C4-2B (cell line): ENCODE measurements around the gene COA5.

Experiments
- H3K27ac ChIP-seq: fragments of 450-650 bp; 2 replicates; pipeline ENCODE4 v1.5.1; 2017
- CTCF ChIP-seq: fragments of 450-650 bp; conservative IDR thresholded peaks from 2 replicates; pipeline ENCODE4 v1.5.1; 2017; ENCODE audit warnings: mild to moderate bottlenecking
- ZFX ChIP-seq: fragments of 450-650 bp; IDR thresholded peaks from 2 replicates; pipeline ENCODE4 v1.6.1; 2017

COA5 gene

GRCh38 chr2:98556344-98557033 lies 51.8 kb downstream of the COA5 start:
- TF ChIP-seq ZFX (no peak), CTCF (no peak)
- no peak overlapping the region for H3K27ac ChIP-seq

GRCh38 chr2:98555696-98556095 lies 52.6 kb downstream of the COA5 start:
- TF ChIP-seq CTCF: no peak
- TF ChIP-seq ZFX: no peak
- no peak overlapping the region for H3K27ac ChIP-seq

- no peak for TF ChIP-seq ZFX
- TF ChIP-seq CTCF: no peak
- H3K27ac ChIP-seq: no peak overlapping the region
Measured at GRCh38 chr2:98554116-98554861, 54.0 kb downstream of the COA5 start.

- TF ChIP-seq ZFX (no peak), CTCF (no peak)
Measured at GRCh38 chr2:98552499-98553179, 55.7 kb downstream of the COA5 start.

GRCh38 chr2:98551316-98551715 lies 57.0 kb downstream of the COA5 start:
- no peak overlapping the region for H3K27ac ChIP-seq
- TF ChIP-seq ZFX (no peak), CTCF (no peak)

More at GRCh38 chr2:98552499-98553179, 55.7 kb downstream of the COA5 start:
- no peak overlapping the region for H3K27ac ChIP-seq

- no peak overlapping the region for H3K27ac ChIP-seq
- TF ChIP-seq ZFX (no peak), CTCF (no peak)
Measured at GRCh38 chr2:98550165-98550564, 58.1 kb downstream of the COA5 start.
